ENCODE data around the gene DAW1. TPM values are rescaled to one million over a fixed set of nuclear protein-coding genes. Genes with fewer than 3 reads are reported as not detected.

The DAW1 gene
- total RNA-seq, 2 experiments from 2014 or later: not detected

DNA sequence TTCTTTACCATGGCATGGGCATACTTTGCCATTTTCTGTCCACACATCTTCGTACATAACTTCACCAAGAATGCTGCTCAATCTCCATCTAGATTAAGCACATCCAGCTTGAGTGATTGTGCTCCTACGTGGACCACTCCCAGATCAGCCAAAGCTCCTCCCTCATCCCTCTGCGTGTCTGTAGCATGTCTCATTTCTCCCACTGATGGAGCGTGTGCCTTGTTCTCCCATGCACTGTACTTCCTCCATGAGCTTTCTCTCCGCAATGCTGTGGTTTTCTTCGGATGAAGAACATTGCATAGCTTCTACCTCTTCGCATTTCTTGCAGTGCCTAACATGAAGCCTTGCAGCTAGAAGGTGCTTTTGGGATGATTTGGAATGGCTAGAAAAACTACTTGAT lies 44.3 kb upstream of the DAW1 start:
- no peaks in the 10 kb centered on the region for H3K9me3 Mint-ChIP-seq
- no peak for DNase-seq
- Histone ChIP-seq H3K4me3 (ENCODE audit: low read length) (no peak overlapping the region), H3K36me3 (ENCODE audit: insufficient read depth, low read length) (no peaks in the 10 kb centered on the region), H3K4me1 (ENCODE audit: insufficient read depth, low read length) (peaks cover 15% of the 10 kb centered on the region), H3K9me3 (ENCODE audit: control insufficient read depth in 1 of 2, insufficient read depth in 1 of 2, low read length in 2 of 2) (no peaks in the 10 kb centered on the region), H3K27me3 (ENCODE audit: control insufficient read depth in 1 of 2, insufficient read depth in 2 of 2, low read length in 2 of 2) (no peaks in the 10 kb centered on the region), H3K27ac (ENCODE audit: low read depth in 1 of 2, low read length in 2 of 2) (no peak overlapping the region)
- CTCF ChIA-PET: no interaction called here
- POLR2A ChIA-PET: no interaction called here
- H3K27me3 Mint-ChIP-seq: no peaks in the 10 kb centered on the region
- H3K4me3 Mint-ChIP-seq: no peak overlapping the region
- TF ChIP-seq CTCF (IDR thresholded peaks at IDR 0.05): no peak
- no peak overlapping the region for H3K27ac Mint-ChIP-seq
- no peaks in the 10 kb centered on the region for H3K36me3 Mint-ChIP-seq (ENCODE audit: low read depth)
- peaks cover 5% of the 10 kb centered on the region for H3K4me1 Mint-ChIP-seq (ENCODE audit: low read depth)
- no peak for ATAC-seq (ENCODE audit: poor library complexity)
- intact Hi-C loops (cut with DNase I, micrococcal nuclease): no loop called here

DNA sequence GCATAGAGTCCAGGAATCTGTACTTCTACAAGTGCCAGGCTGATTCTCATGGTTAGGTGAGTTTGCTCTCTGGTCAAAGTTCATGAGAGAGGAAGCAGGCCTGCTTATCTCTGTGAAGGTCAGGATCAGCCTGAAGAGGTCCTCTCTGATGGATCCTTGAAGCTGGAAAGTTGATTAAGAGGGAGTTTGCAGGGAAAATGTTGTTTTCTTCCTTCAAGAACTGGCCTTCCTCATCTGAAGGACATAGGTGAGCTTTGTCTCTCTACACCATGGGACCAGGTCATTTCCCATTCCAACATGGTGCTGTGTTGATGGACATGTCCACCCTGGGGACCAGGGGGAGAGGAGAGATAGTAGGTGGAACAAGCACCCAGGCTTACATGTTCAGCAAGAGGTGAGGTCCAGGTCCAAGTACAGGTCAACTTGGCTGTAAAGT lies 42.9 kb upstream of the DAW1 start:
- CTCF ChIA-PET: no interaction called here
- Mint-ChIP-seq H3K4me3 (no peak overlapping the region), H3K36me3 (ENCODE audit: low read depth) (no peaks in the 10 kb centered on the region), H3K27ac (no peak overlapping the region), H3K27me3 (no peaks in the 10 kb centered on the region), H3K4me1 (ENCODE audit: low read depth) (peaks cover 5% of the 10 kb centered on the region), H3K9me3 (no peaks in the 10 kb centered on the region)
- no peak for TF ChIP-seq CTCF (IDR thresholded peaks at IDR 0.05)
- ATAC-seq (ENCODE audit: poor library complexity) (no peak), DNase-seq (no peak)
- POLR2A ChIA-PET: no interaction called here
- no peak overlapping the region for H3K27ac ChIP-seq (ENCODE audit: low read depth in 1 of 2, low read length in 2 of 2)
- no peak overlapping the region for H3K4me3 ChIP-seq (ENCODE audit: low read length)
- H3K9me3 ChIP-seq (ENCODE audit: control insufficient read depth in 1 of 2, insufficient read depth in 1 of 2, low read length in 2 of 2): no peaks in the 10 kb centered on the region
- H3K36me3 ChIP-seq (ENCODE audit: insufficient read depth, low read length): no peaks in the 10 kb centered on the region
- H3K4me1 ChIP-seq (ENCODE audit: insufficient read depth, low read length): peaks cover 15% of the 10 kb centered on the region
- H3K27me3 ChIP-seq (ENCODE audit: control insufficient read depth in 1 of 2, insufficient read depth in 2 of 2, low read length in 2 of 2): no peaks in the 10 kb centered on the region
- intact Hi-C loops (cut with DNase I, micrococcal nuclease): no loop called here

DNA sequence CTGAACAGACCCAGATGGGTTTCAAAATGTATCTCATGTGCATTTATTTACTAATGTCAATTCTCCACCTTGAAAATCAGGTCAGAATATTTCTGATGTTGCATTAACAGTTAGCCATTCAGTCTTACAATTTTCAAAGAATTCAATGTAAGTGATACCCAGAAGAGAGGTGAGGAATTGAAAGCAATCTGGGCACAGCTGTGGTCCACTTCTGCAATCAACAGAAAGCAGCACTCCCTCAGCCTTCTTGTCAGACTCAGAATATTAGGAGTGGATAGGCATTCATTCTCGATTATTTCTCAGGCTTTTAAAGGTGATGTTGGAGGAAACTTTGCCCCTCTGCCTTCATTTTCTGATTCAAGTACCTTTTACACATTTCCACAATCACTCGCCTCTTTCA lies 42.1 kb upstream of the DAW1 start:
- intact Hi-C loops (cut with DNase I, micrococcal nuclease): no loop called here
- ChIA-PET CTCF (no interaction called here), POLR2A (no interaction called here)
- Mint-ChIP-seq H3K27ac (no peak overlapping the region), H3K4me1 (ENCODE audit: low read depth) (peaks cover 5% of the 10 kb centered on the region), H3K27me3 (no peaks in the 10 kb centered on the region), H3K4me3 (no peak overlapping the region), H3K9me3 (no peaks in the 10 kb centered on the region), H3K36me3 (ENCODE audit: low read depth) (no peaks in the 10 kb centered on the region)
- Histone ChIP-seq H3K4me3 (ENCODE audit: low read length) (no peak overlapping the region), H3K27ac (ENCODE audit: low read depth in 1 of 2, low read length in 2 of 2) (no peak overlapping the region), H3K4me1 (ENCODE audit: insufficient read depth, low read length) (peaks cover 15% of the 10 kb centered on the region), H3K27me3 (ENCODE audit: control insufficient read depth in 1 of 2, insufficient read depth in 2 of 2, low read length in 2 of 2) (no peaks in the 10 kb centered on the region), H3K36me3 (ENCODE audit: insufficient read depth, low read length) (no peaks in the 10 kb centered on the region), H3K9me3 (ENCODE audit: control insufficient read depth in 1 of 2, insufficient read depth in 1 of 2, low read length in 2 of 2) (no peaks in the 10 kb centered on the region)
- no peak for DNase-seq
- no peak for ATAC-seq (ENCODE audit: poor library complexity)
- TF ChIP-seq CTCF (IDR thresholded peaks at IDR 0.05): no peak

All from CD4-positive, alpha-beta T cell (primary cell).